Mesenchymal stem cell (in vitro differentiated cells and primary cell): Measurements from ENCODE around the gene NKAIN2.

Experiments
- DNase-seq: peaks from one replicate; pipeline ENCODE4 v3.0.0-alpha.2; 2013
- H2AFZ ChIP-seq: one replicate; pipeline ENCODE4 v1.6.1; 2013; ENCODE audit warnings: low read depth, mild to moderate bottlenecking, control low read depth, inconsistent platforms, low read length, moderate library complexity
- H2AK5ac ChIP-seq: 2 replicates; pipeline ENCODE4 v1.6.1; 2013; ENCODE audit warnings: low read length, moderate library complexity, mild to moderate bottlenecking, inconsistent platforms; ENCODE audit not compliant: severe bottlenecking
- H2BK120ac ChIP-seq: one replicate; pipeline ENCODE4 v1.6.1; 2013; ENCODE audit warnings: low read depth, mild to moderate bottlenecking, inconsistent platforms, low read length, moderate library complexity
- H2BK12ac ChIP-seq, 2 experiments: one replicate each; pipeline ENCODE4 v1.6.1; 2013; ENCODE audit warnings: inconsistent platforms in 2 of 2, low read length in 2 of 2, mild to moderate bottlenecking in 2 of 2, moderate library complexity in 2 of 2, control low read depth in 1 of 2
- H2BK15ac ChIP-seq: one replicate; pipeline ENCODE4 v1.6.1; 2013; ENCODE audit warnings: mild to moderate bottlenecking, low read depth, inconsistent platforms; ENCODE audit not compliant: poor library complexity, severe bottlenecking
- H2BK5ac ChIP-seq: 2 replicates; pipeline ENCODE4 v1.6.1; 2013; ENCODE audit warnings: low read depth, mild to moderate bottlenecking, low read length, control low read depth, inconsistent platforms; ENCODE audit not compliant: poor library complexity, severe bottlenecking
- H3K14ac ChIP-seq, 2 experiments: one replicate each; pipeline ENCODE4 v1.6.1; 2013; ENCODE audit warnings: inconsistent platforms in 2 of 2, low read length in 2 of 2, control low read depth in 1 of 2, mild to moderate bottlenecking in 1 of 2, moderate library complexity in 1 of 2
- H3K18ac ChIP-seq, 2 experiments: one replicate each; pipeline ENCODE4 v1.6.1; 2013; ENCODE audit warnings: inconsistent platforms in 2 of 2, low read length in 2 of 2, control low read depth in 1 of 2, low read depth in 1 of 2, mild to moderate bottlenecking in 1 of 2
- H3K23ac ChIP-seq, 2 experiments: one replicate each; pipeline ENCODE4 v1.6.1; 2013; ENCODE audit warnings: inconsistent platforms in 2 of 2, low read length in 2 of 2, mild to moderate bottlenecking in 2 of 2, moderate library complexity in 2 of 2, control low read depth in 1 of 2
- H3K27ac ChIP-seq: 2 replicates; pipeline ENCODE4 v1.5.1; 2013; ENCODE audit warnings: mild to moderate bottlenecking, moderate library complexity, low read length, control low read depth, inconsistent platforms; ENCODE audit not compliant: poor library complexity, severe bottlenecking
- H3K27me3 ChIP-seq, 2 experiments: 2 replicates each; pipeline versions ENCODE4 v1.6.1 to v1.7.0; 2013; ENCODE audit warnings: low read length in 2 of 2, mild to moderate bottlenecking in 2 of 2, moderate library complexity in 2 of 2, control low read depth in 1 of 2, inconsistent platforms in 1 of 2; ENCODE audit not compliant: control insufficient read depth in 1 of 2, insufficient read depth in 1 of 2
- H3K36me3 ChIP-seq, 2 experiments: 2 replicates each; pipeline versions ENCODE4 v1.6.1 to v1.7.0; 2013; ENCODE audit warnings: low read length in 2 of 2, control low read depth in 1 of 2, inconsistent platforms in 1 of 2, low read depth in 1 of 2, mild to moderate bottlenecking in 1 of 2; ENCODE audit not compliant: insufficient read depth in 2 of 2, control insufficient read depth in 1 of 2
- H3K4ac ChIP-seq, 2 experiments: one replicate each; pipeline ENCODE4 v1.6.1; 2013; ENCODE audit warnings: inconsistent platforms in 2 of 2, low read length in 2 of 2, mild to moderate bottlenecking in 2 of 2, moderate library complexity in 2 of 2, control low read depth in 1 of 2, low read depth in 1 of 2
- H3K4me1 ChIP-seq: 2 replicates; pipeline ENCODE4 v1.6.1; 2013; ENCODE audit warnings: low read depth, low read length, control low read depth; ENCODE audit not compliant: control insufficient read depth, insufficient read depth
- H3K4me2 ChIP-seq: 2 replicates; pipeline ENCODE4 v1.6.1; 2013; ENCODE audit warnings: low read length, mild to moderate bottlenecking, inconsistent platforms; ENCODE audit not compliant: poor library complexity, severe bottlenecking
- H3K4me3 ChIP-seq, 2 experiments: 2 replicates each; pipeline versions ENCODE4 v1.5.1 to v1.7.0; 2013; ENCODE audit warnings: low read length in 2 of 2, mild to moderate bottlenecking in 2 of 2, control low read depth in 1 of 2, low read depth in 1 of 2; ENCODE audit not compliant: insufficient read depth in 1 of 2
- H3K79me1 ChIP-seq: replicated peaks from 2 replicates; pipeline ENCODE4 v1.6.1; 2013; ENCODE audit warnings: mild to moderate bottlenecking, control low read depth, low read length, inconsistent platforms; ENCODE audit not compliant: poor library complexity, severe bottlenecking
- H3K9ac ChIP-seq: 2 replicates; pipeline ENCODE4 v1.7.0; 2013; ENCODE audit warnings: mild to moderate bottlenecking, low read length, moderate library complexity
- H3K9me3 ChIP-seq: 2 replicates; pipeline ENCODE4 v1.7.0; 2013; ENCODE audit warnings: mild to moderate bottlenecking, low read length; ENCODE audit not compliant: control insufficient read depth
- H4K8ac ChIP-seq: one replicate; pipeline ENCODE4 v1.6.1; 2013; ENCODE audit warnings: inconsistent platforms, mild to moderate bottlenecking, low read length, moderate library complexity
- H4K91ac ChIP-seq: one replicate; pipeline ENCODE4 v1.6.1; 2013; ENCODE audit warnings: mild to moderate bottlenecking, low read length, inconsistent platforms
- WGBS: methylation state at CpG from one replicate; pipeline ENCODE4 v1.1.7; 2013; ENCODE audit warnings: mixed read lengths; 5-methylcytosine and 5-hydroxymethylcytosine counted together

Gene NKAIN2

GRCh38 chr6:124475176-124475575 is 671.5 kb downstream of the NKAIN2 start:
- Histone ChIP-seq H3K9me3 (no peaks in the 10 kb centered on the region), H3K4ac (no peak overlapping the region), H3K9ac (no peak overlapping the region), H2AK5ac (no peak overlapping the region), H2BK120ac (no peak overlapping the region), H3K27me3 (no peaks in the 10 kb centered on the region), H3K4me3 (no peak overlapping the region), H2BK12ac (no peak overlapping the region), H3K79me1 (no peaks in the 10 kb centered on the region), H3K14ac (no peak overlapping the region), H2BK5ac (no peak overlapping the region), H3K36me3 (no peaks in the 10 kb centered on the region), H4K91ac (no peak overlapping the region), H4K8ac (no peak overlapping the region), H3K4me2 (no peak overlapping the region), H2BK15ac (no peak overlapping the region), H2AFZ (no peak overlapping the region), H3K18ac (no peak overlapping the region), H3K23ac (no peak overlapping the region), H3K27ac (no peak overlapping the region), H3K4me1 (no peaks in the 10 kb centered on the region)
- 100% methylated on average over 1 of the region's 1 CpG for WGBS
- DNase-seq, result no peak

- WGBS, result no CpG with 5 or more reads among the region's 2 CpGs
Measured at GRCh38 chr6:124478906-124479305, 675.2 kb downstream of the NKAIN2 start.

GRCh38 chr6:124479991-124480430 is 676.3 kb downstream of the NKAIN2 start:
- Histone ChIP-seq H4K8ac (no peak overlapping the region), H2AFZ (no peak overlapping the region), H2BK15ac (no peak overlapping the region), H3K27ac (no peak overlapping the region), H3K14ac (no peak overlapping the region), H3K18ac (no peak overlapping the region), H3K4me1 (no peaks in the 10 kb centered on the region), H4K91ac (no peak overlapping the region), H3K27me3 (no peaks in the 10 kb centered on the region), H3K4me3 (no peak overlapping the region), H3K9me3 (no peaks in the 10 kb centered on the region), H3K4ac (no peak overlapping the region), H3K9ac (no peak overlapping the region), H2BK120ac (no peak overlapping the region), H3K23ac (no peak overlapping the region), H3K4me2 (no peak overlapping the region), H2BK5ac (no peak overlapping the region), H3K36me3 (no peaks in the 10 kb centered on the region), H2BK12ac (no peak overlapping the region), H3K79me1 (no peaks in the 10 kb centered on the region), H2AK5ac (no peak overlapping the region)
- DNase-seq, result no peak
- WGBS, result 67% methylated on average over 1 of the region's 1 CpG

More at GRCh38 chr6:124478906-124479305, 675.2 kb downstream of the NKAIN2 start:
- H2BK5ac ChIP-seq, result no peak overlapping the region
- H3K4me3 ChIP-seq, result no peak overlapping the region
- no peak overlapping the region for H3K4me2 ChIP-seq
- H3K27ac ChIP-seq, result no peak overlapping the region
- H3K79me1 ChIP-seq, result no peaks in the 10 kb centered on the region
- no peak overlapping the region for H3K18ac ChIP-seq
- no peaks in the 10 kb centered on the region for H3K9me3 ChIP-seq
- H2AK5ac ChIP-seq, result no peak overlapping the region
- no peak overlapping the region for H2BK15ac ChIP-seq
- no peaks in the 10 kb centered on the region for H3K36me3 ChIP-seq
- no peak for DNase-seq
- no peak overlapping the region for H2AFZ ChIP-seq
- no peak overlapping the region for H2BK12ac ChIP-seq
- no peak overlapping the region for H3K14ac ChIP-seq
- H3K23ac ChIP-seq, result no peak overlapping the region
- H3K27me3 ChIP-seq, result no peaks in the 10 kb centered on the region
- no peak overlapping the region for H4K8ac ChIP-seq
- no peak overlapping the region for H3K9ac ChIP-seq
- H4K91ac ChIP-seq, result no peak overlapping the region
- no peak overlapping the region for H3K4ac ChIP-seq
- H2BK120ac ChIP-seq, result no peak overlapping the region
- H3K4me1 ChIP-seq, result no peaks in the 10 kb centered on the region

- Histone ChIP-seq H2BK5ac (no peak overlapping the region), H3K4me3 (no peak overlapping the region), H3K9ac (no peak overlapping the region), H3K14ac (no peak overlapping the region), H3K23ac (no peak overlapping the region), H2AK5ac (no peak overlapping the region), H2AFZ (no peak overlapping the region), H3K18ac (no peak overlapping the region), H4K91ac (no peak overlapping the region), H2BK12ac (no peak overlapping the region), H3K4ac (no peak overlapping the region), H3K4me1 (no peaks in the 10 kb centered on the region), H3K36me3 (no peaks in the 10 kb centered on the region), H3K27ac (no peak overlapping the region), H2BK120ac (no peak overlapping the region), H3K9me3 (no peaks in the 10 kb centered on the region), H2BK15ac (no peak overlapping the region), H3K4me2 (no peak overlapping the region), H4K8ac (no peak overlapping the region), H3K27me3 (no peaks in the 10 kb centered on the region), H3K79me1 (no peaks in the 10 kb centered on the region)
- WGBS, result no CpG with 5 or more reads among the region's 1 CpG
- DNase-seq, result no peak
Measured at GRCh38 chr6:124482071-124482491, 678.4 kb downstream of the NKAIN2 start.
